Dendritic cell treated with granulocyte-macrophage colony-stimulating factor and Interleukin-4, amounts not matched to agents 40 ng/mL and 50 ng/mL, for 4 days (primary cell): ENCODE data around the gene ETF1.

ENCODE experiments used
- H3K27ac Mint-ChIP-seq: one replicate; pipeline ENCODE4 v1.8.0; 2022; ENCODE audit warnings: mild to moderate bottlenecking, mixed read lengths
- H3K27me3 Mint-ChIP-seq: one replicate; pipeline ENCODE4 v1.8.0; 2022; ENCODE audit warnings: mild to moderate bottlenecking, mixed read lengths
- H3K36me3 Mint-ChIP-seq: one replicate; pipeline ENCODE4 v1.8.0; 2022; ENCODE audit warnings: low read depth, mixed read lengths
- H3K4me1 Mint-ChIP-seq: one replicate; pipeline ENCODE4 v1.8.0; 2022; ENCODE audit warnings: low read depth, mixed read lengths
- H3K4me3 Mint-ChIP-seq: one replicate; pipeline ENCODE4 v1.8.0; 2022; ENCODE audit warnings: mild to moderate bottlenecking, moderate library complexity, mixed read lengths
- H3K9me3 Mint-ChIP-seq: one replicate; pipeline ENCODE4 v1.8.0; 2022; ENCODE audit warnings: mixed read lengths
- intact Hi-C: fragments of 100-400 bp; cut with micrococcal nuclease; formaldehyde crosslinking; loops from one replicate; pipeline ENCODE4 v1.15.0; 2022

ETF1 gene

GRCh38 chr5:138573223-138573622, 30.2 kb upstream of the ETF1 start:
- peaks cover 17% of the 10 kb centered on the region for H3K4me1 Mint-ChIP-seq
- H3K36me3 Mint-ChIP-seq: peaks cover 76% of the 10 kb centered on the region
- H3K27ac Mint-ChIP-seq: no peak overlapping the region
- H3K9me3 Mint-ChIP-seq: no peaks in the 10 kb centered on the region
- intact Hi-C loops: no loop called here
- no peak overlapping the region for H3K4me3 Mint-ChIP-seq
- no peaks in the 10 kb centered on the region for H3K27me3 Mint-ChIP-seq

- Mint-ChIP-seq H3K9me3 (no peaks in the 10 kb centered on the region), H3K4me1 (peaks cover 9% of the 10 kb centered on the region), H3K27ac (no peak overlapping the region), H3K4me3 (no peak overlapping the region), H3K36me3 (peaks cover 96% of the 10 kb centered on the region), H3K27me3 (no peaks in the 10 kb centered on the region)
- intact Hi-C loops: no loop called here
Observed at GRCh38 chr5:138570871-138571270, 27.8 kb upstream of the ETF1 start.

- peaks cover 96% of the 10 kb centered on the region for H3K36me3 Mint-ChIP-seq
- no peak overlapping the region for H3K4me3 Mint-ChIP-seq
- intact Hi-C loops: no loop called here
- peaks cover 4% of the 10 kb centered on the region for H3K4me1 Mint-ChIP-seq
- H3K9me3 Mint-ChIP-seq: no peaks in the 10 kb centered on the region
- no peak overlapping the region for H3K27ac Mint-ChIP-seq
- H3K27me3 Mint-ChIP-seq: no peaks in the 10 kb centered on the region
Observed at GRCh38 chr5:138569782-138570181, 26.7 kb upstream of the ETF1 start.

DNA sequence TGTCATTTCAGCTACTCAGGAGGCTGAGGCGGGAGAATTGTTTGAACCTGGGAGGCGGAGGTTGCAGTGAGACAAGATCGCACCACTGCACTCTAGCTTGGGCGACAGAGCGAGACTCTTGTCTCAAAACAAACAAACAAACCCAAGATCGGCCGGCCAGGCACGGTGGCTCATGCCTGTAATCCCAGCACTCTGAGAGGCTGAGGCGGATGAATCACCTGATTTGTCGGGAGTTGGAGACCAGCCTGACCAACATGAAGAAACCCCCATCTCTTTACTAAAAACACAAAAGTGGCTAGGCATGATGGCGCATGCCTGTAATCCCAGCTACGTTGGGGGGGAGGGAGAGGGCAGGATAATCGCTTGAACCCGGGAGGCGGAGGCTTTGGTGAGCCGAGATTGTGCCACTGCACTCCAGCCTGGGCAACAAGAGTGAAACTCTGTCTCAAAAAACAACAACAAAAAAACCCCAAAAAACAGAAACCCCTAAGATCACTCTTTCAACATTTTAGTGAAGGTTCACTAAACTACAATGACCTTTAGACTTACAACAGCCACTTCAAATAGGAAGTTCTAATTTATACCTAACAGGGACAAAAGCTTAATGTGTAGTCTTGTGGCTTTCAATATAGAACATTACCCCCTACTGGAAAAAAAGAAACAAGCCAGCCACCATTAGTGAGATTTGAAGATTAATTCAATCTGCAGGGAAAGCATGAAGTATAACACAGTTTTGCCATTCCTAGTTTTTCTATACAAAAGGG, 25.2 kb upstream of the ETF1 start:
- H3K27ac Mint-ChIP-seq: no peak overlapping the region
- H3K27me3 Mint-ChIP-seq: no peaks in the 10 kb centered on the region
- H3K9me3 Mint-ChIP-seq: no peaks in the 10 kb centered on the region
- peaks cover 7% of the 10 kb centered on the region for H3K4me1 Mint-ChIP-seq
- intact Hi-C loops: no loop called here
- H3K36me3 Mint-ChIP-seq: peaks cover 100% of the 10 kb centered on the region
- no peak overlapping the region for H3K4me3 Mint-ChIP-seq

DNA sequence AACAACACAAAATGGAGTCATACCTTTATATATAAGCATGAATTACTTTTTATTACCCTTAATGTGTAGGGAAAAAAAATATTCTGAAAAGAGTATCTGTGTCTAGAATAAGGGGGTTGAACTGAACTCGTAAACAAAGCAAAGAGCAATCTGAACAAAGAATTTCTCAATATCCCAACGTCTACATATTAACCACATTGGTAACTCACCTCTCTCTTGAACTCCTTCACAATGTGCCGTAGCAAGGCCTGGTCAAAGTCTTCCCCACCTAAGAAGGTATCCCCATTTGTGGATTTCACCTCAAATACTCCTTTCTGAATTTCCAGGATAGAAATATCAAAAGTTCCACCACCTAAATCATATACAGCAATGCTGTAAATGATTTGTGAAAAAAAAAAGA, 23.8 kb upstream of the ETF1 start:
- no peaks in the 10 kb centered on the region for H3K27me3 Mint-ChIP-seq
- intact Hi-C loops: no loop called here
- peaks cover 7% of the 10 kb centered on the region for H3K4me1 Mint-ChIP-seq
- H3K27ac Mint-ChIP-seq: no peak overlapping the region
- H3K4me3 Mint-ChIP-seq: no peak overlapping the region
- H3K36me3 Mint-ChIP-seq: peaks cover 97% of the 10 kb centered on the region
- H3K9me3 Mint-ChIP-seq: no peaks in the 10 kb centered on the region

- Mint-ChIP-seq H3K9me3 (no peaks in the 10 kb centered on the region), H3K4me1 (peaks cover 7% of the 10 kb centered on the region), H3K4me3 (no peak overlapping the region), H3K27ac (no peak overlapping the region), H3K27me3 (no peaks in the 10 kb centered on the region), H3K36me3 (peaks cover 97% of the 10 kb centered on the region)
- intact Hi-C loops: no loop called here
Observed at GRCh38 chr5:138565100-138565821, 22.2 kb upstream of the ETF1 start.

DNA sequence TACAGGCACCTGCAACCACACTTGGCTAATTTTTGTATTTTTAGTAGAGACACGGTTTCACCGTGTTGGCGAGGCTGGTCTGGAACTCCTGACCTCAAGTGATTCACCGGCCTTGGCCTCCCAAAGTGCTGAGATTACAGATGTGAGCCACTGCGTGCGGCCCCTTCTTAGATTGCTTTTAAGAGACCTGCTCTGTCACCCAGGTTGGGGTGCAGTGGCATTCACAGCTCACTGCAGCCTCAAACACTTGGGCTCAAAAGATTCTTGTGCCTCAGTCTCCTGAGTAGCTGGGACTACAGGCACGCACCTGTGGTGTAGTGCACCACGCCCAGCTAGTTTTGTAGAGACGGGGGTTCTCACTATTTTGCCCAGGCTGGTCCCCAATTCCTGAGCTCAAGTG, 21.2 kb upstream of the ETF1 start:
- Mint-ChIP-seq H3K36me3 (peaks cover 97% of the 10 kb centered on the region), H3K27ac (no peak overlapping the region), H3K27me3 (no peaks in the 10 kb centered on the region), H3K4me1 (peaks cover 9% of the 10 kb centered on the region), H3K4me3 (no peak overlapping the region), H3K9me3 (no peaks in the 10 kb centered on the region)
- intact Hi-C loops: no loop called here

DNA sequence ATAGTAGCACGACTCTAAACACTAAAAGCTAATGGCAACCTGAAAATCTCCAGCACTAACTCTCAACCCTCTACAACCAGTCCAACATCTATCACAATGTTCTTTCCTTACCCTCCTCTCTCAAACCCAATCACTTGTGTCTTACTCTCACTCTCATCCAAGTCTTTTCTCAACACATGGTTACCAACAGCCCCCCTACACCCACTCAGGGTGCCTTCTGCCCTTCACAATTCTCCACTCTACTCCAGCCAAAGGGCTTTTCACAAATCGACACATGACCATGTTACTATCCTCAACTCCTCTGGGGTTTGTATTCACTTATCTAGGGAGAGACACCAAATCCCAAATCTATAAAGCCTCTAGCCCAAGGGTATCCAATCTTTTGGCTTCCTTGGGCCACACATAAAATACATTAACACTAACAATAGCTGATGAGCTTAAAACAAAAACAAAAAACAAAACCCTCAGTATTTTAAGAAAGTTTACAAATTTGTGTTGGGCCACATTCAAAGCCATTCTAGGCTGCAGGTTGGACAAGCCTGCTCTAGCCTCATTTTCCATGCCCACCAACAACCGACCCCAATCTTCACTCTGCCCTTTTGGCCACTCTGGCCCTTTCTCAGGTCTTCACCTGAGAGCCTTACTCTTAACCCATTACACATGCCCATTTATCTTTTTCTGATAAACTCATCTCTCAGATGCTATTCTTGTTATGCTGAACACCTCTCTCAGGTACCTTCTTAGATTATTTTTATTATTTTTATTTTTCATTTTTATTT, 20.5 kb upstream of the ETF1 start:
- H3K27ac Mint-ChIP-seq: no peak overlapping the region
- intact Hi-C loops: no loop called here
- H3K36me3 Mint-ChIP-seq: peaks cover 97% of the 10 kb centered on the region
- no peaks in the 10 kb centered on the region for H3K27me3 Mint-ChIP-seq
- peaks cover 16% of the 10 kb centered on the region for H3K4me1 Mint-ChIP-seq
- H3K9me3 Mint-ChIP-seq: no peaks in the 10 kb centered on the region
- H3K4me3 Mint-ChIP-seq: no peak overlapping the region

GRCh38 chr5:138560971-138561370, 17.9 kb upstream of the ETF1 start:
- intact Hi-C loops: no loop called here

DNA sequence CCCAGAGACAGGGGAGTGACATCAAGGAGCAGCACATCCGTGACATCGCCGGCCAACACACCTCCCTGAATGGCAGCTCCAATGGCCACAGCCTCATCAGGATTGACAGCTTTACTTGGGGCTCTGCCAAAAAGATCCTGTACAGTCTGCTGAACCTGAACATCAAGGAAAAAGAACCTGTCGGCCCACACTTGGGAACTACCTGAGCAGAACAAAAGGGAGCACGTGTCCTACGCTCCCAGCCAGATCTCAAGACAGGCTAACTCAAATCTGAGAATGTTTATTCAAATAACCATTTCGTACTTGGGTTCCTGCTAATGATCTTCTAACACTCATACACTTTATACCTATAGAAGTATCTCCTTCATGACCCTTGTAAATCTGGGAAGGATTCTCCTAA, 16.9 kb upstream of the ETF1 start:
- H3K27ac Mint-ChIP-seq: no peak overlapping the region
- H3K9me3 Mint-ChIP-seq: no peaks in the 10 kb centered on the region
- H3K27me3 Mint-ChIP-seq: no peaks in the 10 kb centered on the region
- intact Hi-C loops: no loop called here
- peaks cover 97% of the 10 kb centered on the region for H3K36me3 Mint-ChIP-seq
- no peak overlapping the region for H3K4me3 Mint-ChIP-seq
- peaks cover 17% of the 10 kb centered on the region for H3K4me1 Mint-ChIP-seq

More at GRCh38 chr5:138560971-138561370, 17.9 kb upstream of the ETF1 start:
- peaks cover 97% of the 10 kb centered on the region for H3K36me3 Mint-ChIP-seq
- H3K4me1 Mint-ChIP-seq: peaks cover 17% of the 10 kb centered on the region
- H3K27ac Mint-ChIP-seq: no peak overlapping the region
- H3K4me3 Mint-ChIP-seq: no peak overlapping the region
- no peaks in the 10 kb centered on the region for H3K27me3 Mint-ChIP-seq
- H3K9me3 Mint-ChIP-seq: no peaks in the 10 kb centered on the region

GRCh38 chr5:138557677-138558076, 14.6 kb upstream of the ETF1 start:
- Mint-ChIP-seq H3K36me3 (peaks cover 98% of the 10 kb centered on the region), H3K27me3 (no peaks in the 10 kb centered on the region), H3K4me3 (no peak overlapping the region), H3K9me3 (no peaks in the 10 kb centered on the region), H3K4me1 (peaks cover 10% of the 10 kb centered on the region), H3K27ac (no peak overlapping the region)
- intact Hi-C loops: no loop called here

GRCh38 chr5:138554143-138554542, 11.1 kb upstream of the ETF1 start:
- H3K27ac Mint-ChIP-seq: no peak overlapping the region
- H3K27me3 Mint-ChIP-seq: no peaks in the 10 kb centered on the region
- H3K4me1 Mint-ChIP-seq: peaks cover 18% of the 10 kb centered on the region
- intact Hi-C loops: no loop called here
- no peaks in the 10 kb centered on the region for H3K9me3 Mint-ChIP-seq
- H3K4me3 Mint-ChIP-seq: no peak overlapping the region
- H3K36me3 Mint-ChIP-seq: peaks cover 83% of the 10 kb centered on the region

DNA sequence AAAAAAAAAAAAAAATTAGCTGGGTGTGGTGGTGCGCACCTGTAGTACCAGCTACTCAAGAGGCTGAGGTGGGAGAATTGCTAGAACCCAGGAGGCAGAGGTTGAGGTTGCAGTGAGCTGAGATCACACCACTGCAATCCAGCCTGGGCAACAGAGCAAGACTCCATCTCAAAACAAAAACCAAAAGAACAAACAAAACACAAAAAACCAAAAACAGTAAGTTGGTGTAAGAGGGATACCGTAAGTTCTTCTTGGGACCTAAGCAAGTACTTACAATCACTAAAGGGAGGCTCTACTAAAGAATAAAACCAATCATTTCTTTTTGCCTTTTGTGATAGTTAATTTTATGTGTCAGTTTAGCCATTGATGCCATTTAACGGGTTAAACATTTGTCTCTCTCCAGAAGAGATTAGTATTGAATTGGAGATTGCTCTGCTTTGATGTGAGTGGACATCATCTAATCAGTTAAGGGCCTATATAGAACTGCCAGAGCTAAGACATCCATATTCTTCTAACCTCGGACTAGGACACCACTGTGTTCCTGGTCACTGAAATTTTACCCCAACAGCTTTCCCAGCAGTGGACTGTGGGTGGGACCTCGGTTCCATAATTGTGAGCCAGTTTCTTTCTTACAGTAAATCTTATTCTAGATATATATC, 10.5 kb upstream of the ETF1 start:
- intact Hi-C loops: no loop called here
- Mint-ChIP-seq H3K36me3 (peaks cover 77% of the 10 kb centered on the region), H3K9me3 (no peaks in the 10 kb centered on the region)

DNA sequence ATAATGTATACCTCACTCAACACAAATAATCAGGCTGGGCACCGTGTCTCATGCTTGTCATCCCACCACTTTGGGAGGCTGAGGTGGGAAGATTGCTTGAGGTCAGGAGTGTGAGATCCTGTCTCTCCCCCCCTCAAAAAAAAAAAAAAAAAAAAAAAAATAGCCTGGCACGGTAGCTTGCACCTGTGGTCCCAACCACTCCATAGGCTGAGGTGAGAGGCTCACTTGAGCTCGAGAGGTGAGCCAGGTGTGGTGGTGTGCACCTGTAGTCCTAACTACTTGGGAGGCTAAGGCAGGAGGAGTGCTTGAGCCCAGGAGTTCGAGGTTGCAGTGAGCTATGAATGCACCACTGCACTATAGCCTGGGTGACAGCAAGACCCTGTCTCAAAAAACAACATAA, 9.6 kb upstream of the ETF1 start:
- Mint-ChIP-seq H3K4me1 (peaks cover 21% of the 10 kb centered on the region), H3K4me3 (no peak overlapping the region), H3K36me3 (peaks cover 68% of the 10 kb centered on the region), H3K27me3 (no peaks in the 10 kb centered on the region), H3K9me3 (no peaks in the 10 kb centered on the region), H3K27ac (no peak overlapping the region)
- intact Hi-C loops: no loop called here

More for the DNA sequence above, 10.5 kb upstream of the ETF1 start:
- H3K4me1 Mint-ChIP-seq: peaks cover 13% of the 10 kb centered on the region
- no peak overlapping the region for H3K4me3 Mint-ChIP-seq
- no peaks in the 10 kb centered on the region for H3K27me3 Mint-ChIP-seq
- H3K27ac Mint-ChIP-seq: no peak overlapping the region
